HG02798 (cell line): Measurements from ENCODE around the gene C5orf52.
"Not testable (repeated sequence)": the region's sequence is repeated elsewhere in the genome, so short reads cannot be mapped to it uniquely, and the experiment has no call there.

Experiments used
- ATAC-seq: cut with Tn5 transposase; IDR thresholded peaks from one replicate; pipeline ENCODE4 v1.9.1; 2021; ENCODE audit warnings: mild to moderate bottlenecking; ENCODE audit not compliant: unreplicated experiment, poor library complexity

The C5orf52 gene

DNA sequence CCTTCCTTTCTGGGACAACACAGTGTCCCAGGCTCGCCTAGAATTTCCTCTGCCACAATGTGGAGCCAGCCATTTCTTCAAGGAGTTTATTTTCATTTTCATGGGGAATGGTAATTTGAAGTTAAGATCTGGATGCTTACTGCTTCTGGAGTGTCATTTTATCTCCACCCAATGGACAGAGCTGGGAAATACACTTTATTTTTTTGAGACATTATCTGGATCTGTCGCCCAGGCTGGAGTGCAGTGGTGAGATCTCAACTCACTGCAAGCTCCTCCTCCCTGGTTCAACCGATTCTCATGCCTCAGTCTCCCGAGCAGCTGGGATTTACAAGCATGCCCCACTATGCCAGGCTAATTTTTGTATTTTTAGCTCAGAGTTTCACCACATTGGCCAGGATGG, 47.2 kb downstream of the C5orf52 start:
- no peak for ATAC-seq

DNA sequence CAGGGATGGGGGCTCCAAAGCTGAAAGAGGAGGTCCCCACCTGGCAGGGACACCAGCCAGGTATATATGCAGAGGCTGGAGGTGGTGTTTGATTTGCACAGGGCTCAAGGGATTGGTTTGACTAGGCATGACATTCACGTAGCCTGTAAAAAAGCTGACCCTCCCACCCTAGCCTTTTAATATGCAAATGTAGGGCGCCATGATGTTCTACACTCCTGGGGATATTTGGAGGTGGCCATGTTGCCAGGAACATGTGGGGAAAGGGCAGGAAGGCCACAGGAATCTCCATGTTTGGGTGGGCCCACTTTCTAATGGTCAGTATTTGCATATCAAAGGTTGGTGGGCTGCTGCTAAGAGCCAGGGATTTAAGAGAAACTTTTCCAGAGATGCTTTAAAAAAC, 47.9 kb downstream of the C5orf52 start:
- no peak for ATAC-seq

DNA sequence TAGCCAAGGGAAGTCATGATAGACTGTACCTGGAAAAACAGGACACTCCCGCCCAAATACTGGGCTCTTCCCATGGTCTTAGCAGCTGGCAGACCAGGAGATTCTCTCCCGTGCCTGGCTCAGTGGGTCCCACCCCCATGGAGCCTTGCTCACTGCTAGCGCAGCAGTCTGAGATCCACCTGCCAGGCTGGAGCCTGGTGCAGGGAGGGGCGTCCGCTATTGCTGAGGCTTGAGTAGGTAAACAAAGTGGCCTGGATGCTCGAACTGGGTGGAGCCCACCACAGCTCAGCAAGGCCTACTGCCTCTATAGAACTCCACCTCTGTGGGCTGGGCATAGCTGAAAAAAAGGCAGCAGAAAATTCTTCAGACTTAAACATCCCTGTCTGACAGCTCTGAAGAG, 49.8 kb downstream of the C5orf52 start:
- no peak for ATAC-seq

DNA sequence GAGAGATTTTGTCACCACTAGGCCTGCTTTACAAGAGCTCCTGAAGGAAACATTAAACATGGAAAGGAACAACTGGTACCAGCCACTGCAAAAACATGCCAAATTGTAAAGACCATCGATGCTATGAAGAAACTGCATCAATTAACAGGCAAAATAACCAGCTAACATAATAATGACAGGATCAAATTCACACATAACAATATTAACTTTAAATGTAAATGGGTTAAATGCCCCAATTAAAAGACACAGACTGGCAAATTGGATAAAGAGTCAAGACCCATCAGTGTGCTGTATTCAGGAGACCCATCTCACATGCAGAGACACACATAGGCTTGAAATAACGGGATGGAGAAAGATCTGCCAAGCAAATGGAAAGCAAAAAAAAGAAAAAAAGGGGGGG, 51.6 kb downstream of the C5orf52 start:
- not testable (repeated sequence) for ATAC-seq

- ATAC-seq: not testable (repeated sequence)
Measured at GRCh38 chr5:157726607-157727006, 55.3 kb downstream of the C5orf52 start.

DNA sequence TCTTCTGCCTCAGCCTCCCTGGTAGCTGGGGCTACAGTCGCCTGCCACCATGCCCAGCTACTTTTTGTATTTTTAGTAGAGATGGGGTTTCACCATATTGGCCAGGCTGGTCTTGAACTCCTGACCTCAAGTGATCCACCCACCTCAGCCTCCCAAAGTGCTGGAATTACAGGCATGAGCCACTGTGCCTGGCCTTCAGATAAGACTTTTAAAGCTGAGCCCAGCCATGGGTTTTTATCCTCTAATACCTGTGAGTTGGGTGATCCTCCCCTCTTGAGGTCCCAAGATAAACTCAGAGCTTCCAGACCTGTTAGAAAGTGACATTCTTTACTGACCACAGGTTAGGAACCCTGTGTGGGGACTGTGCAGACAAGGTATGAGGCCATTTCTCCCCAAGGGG, 56.5 kb downstream of the C5orf52 start:
- ATAC-seq: not testable (repeated sequence)
